SK-N-SH (cell line): ENCODE results near the gene PKNOX2. TPM values are rescaled to one million over a fixed set of nuclear protein-coding genes. Genes with fewer than 3 reads are reported as not detected.

Experiments used
- CTCF ChIA-PET: fragments of 300-600, 350-600 bp; formaldehyde crosslinking; extraction: SDS; loops from one replicate; lab custom pipeline; 2021; lab: Yijun Ruan, JAX
- POLR2A ChIA-PET: fragments of 350-600 bp; sonication (Branson Sonifier 250); formaldehyde crosslinking; extraction: SDS; loops from one replicate; lab custom pipeline; 2020; ENCODE audit warnings: antibody characterized with exemption, inconsistent platforms; lab: Yijun Ruan, JAX
- DNase-seq: peaks from one replicate; pipeline ENCODE4 v3.0.0; 2012
- H2AFZ ChIP-seq: fragments of 200-600 bp; sonication (generic); 2 replicates; pipeline ENCODE4 v1.8.1; 2016; ENCODE audit warnings: antibody characterized with exemption, mild to moderate bottlenecking, low read depth
- H3F3A ChIP-seq: fragments of 200-600 bp; sonication (generic); replicated peaks from 2 replicates; pipeline ENCODE3; 2016; ENCODE audit warnings: antibody characterized with exemption, mild to moderate bottlenecking; ENCODE audit not compliant: insufficient read depth
- H3K27ac ChIP-seq, 2 experiments: fragments of 200-500 bp in 1 of 2; fragments of 200-600 bp in 1 of 2; sonication (Bioruptor generic) in 1 of 2; sonication (generic), shearing (Covaris generic) in 1 of 2; 2 replicates each; pipeline versions ENCODE4 v1.5.1 to v1.6.1; 2014 to 2016; ENCODE audit warnings: low read depth in 2 of 2, inconsistent platforms in 1 of 2, low read length in 1 of 2, mild to moderate bottlenecking in 1 of 2, mixed read lengths in 1 of 2
- H3K27me3 ChIP-seq: fragments of 200-600 bp; sonication (generic), shearing (Covaris generic); 2 replicates; pipeline ENCODE4 v1.6.1; 2016; ENCODE audit warnings: mixed run types; ENCODE audit not compliant: insufficient read depth
- H3K36me3 ChIP-seq, 2 experiments: fragments of 200-500 bp in 1 of 2; fragments of 200-600 bp in 1 of 2; sonication (Bioruptor generic) in 1 of 2; sonication (generic) in 1 of 2; replicated peaks in 1 of 2; 2 replicates each; pipeline versions ENCODE3 to v1.5.1; 2014 to 2016; ENCODE audit warnings: low read length in 1 of 2, mild to moderate bottlenecking in 1 of 2; ENCODE audit not compliant: insufficient read depth in 2 of 2, control insufficient read depth in 1 of 2
- H3K4me1 ChIP-seq, 2 experiments: fragments of 200-500 bp in 1 of 2; fragments of 200-600 bp in 1 of 2; sonication (Bioruptor generic) in 1 of 2; sonication (generic), shearing (Covaris generic) in 1 of 2; 2 replicates each; pipeline versions ENCODE4 v1.5.1 to v1.6.1; 2014 to 2016; ENCODE audit warnings: low read depth in 1 of 2, low read length in 1 of 2, mixed run types in 1 of 2; ENCODE audit not compliant: insufficient read depth in 2 of 2, control insufficient read depth in 1 of 2
- H3K4me2 ChIP-seq: fragments of 200-600 bp; sonication (generic), shearing (Covaris generic); 2 replicates; pipeline ENCODE4 v1.6.1; 2017; ENCODE audit warnings: mixed run types
- H3K4me3 ChIP-seq, 2 experiments: fragments of 200-500 bp in 1 of 2; fragments of 200-600 bp in 1 of 2; sonication (Bioruptor generic) in 1 of 2; sonication (generic), shearing (Covaris generic) in 1 of 2; 2 replicates each; pipeline versions ENCODE4 v1.5.1 to v1.8.1; 2014 to 2016; ENCODE audit warnings: low read depth in 2 of 2, inconsistent platforms in 1 of 2, low read length in 1 of 2, mild to moderate bottlenecking in 1 of 2, mixed read lengths in 1 of 2, moderate library complexity in 1 of 2
- H3K79me2 ChIP-seq: fragments of 200-600 bp; sonication (generic); 2 replicates; pipeline ENCODE4 v1.8.1; 2017; ENCODE audit warnings: mild to moderate bottlenecking; ENCODE audit not compliant: insufficient read depth
- H3K9ac ChIP-seq: fragments of 200-600 bp; sonication (generic); 2 replicates; pipeline ENCODE4 v1.6.1; 2017; ENCODE audit warnings: mixed run types
- H3K9me2 ChIP-seq: fragments of 200-600 bp; sonication (generic); 2 replicates; pipeline ENCODE4 v1.6.1; 2017; ENCODE audit warnings: mixed run types
- H3K9me3 ChIP-seq: fragments of 200-600 bp; sonication (generic); 2 replicates; pipeline ENCODE4 v1.6.1; 2017; ENCODE audit warnings: mixed run types, mild to moderate bottlenecking, moderate library complexity
- H4K20me1 ChIP-seq: fragments of 200-600 bp; sonication (generic); 2 replicates; pipeline ENCODE4 v1.6.1; 2017; ENCODE audit warnings: mild to moderate bottlenecking, mixed run types; ENCODE audit not compliant: insufficient read depth
- EZH2phosphoT487 ChIP-seq: fragments of 200-600 bp; sonication (generic); IDR thresholded peaks from 2 replicates; pipeline ENCODE4 v1.6.1; 2017; ENCODE audit warnings: low read depth, mixed run types, mild to moderate bottlenecking, antibody characterized with exemption, moderate library complexity, borderline replicate concordance
- FOSL2 ChIP-seq: IDR thresholded peaks from 2 replicates; pipeline ENCODE4 v1.4.0; 2012; ENCODE audit warnings: low read depth, mild to moderate bottlenecking, moderate library complexity, borderline replicate concordance
- GABPA ChIP-seq: IDR thresholded peaks from 2 replicates; pipeline ENCODE4 v1.4.0; 2012; ENCODE audit warnings: low read depth, mild to moderate bottlenecking
- GATA2 ChIP-seq: sonication (generic); formaldehyde crosslinking; IDR thresholded peaks from 2 replicates; pipeline ENCODE4 v1.5.0; 2020; ENCODE audit warnings: mild to moderate bottlenecking, missing genetic modification reagents
- JUND ChIP-seq: IDR thresholded peaks from 2 replicates; pipeline ENCODE4 v1.4.0; 2012
- MEF2A ChIP-seq: IDR thresholded peaks from 2 replicates; pipeline ENCODE4 v1.4.0; 2012; ENCODE audit warnings: low read depth, borderline replicate concordance
- MXI1 ChIP-seq: IDR thresholded peaks from 2 replicates; pipeline ENCODE4 v1.6.1; 2012; ENCODE audit warnings: mild to moderate bottlenecking, low read depth, low read length, improper control_type of control experiment
- NFIC ChIP-seq: IDR thresholded peaks from 2 replicates; pipeline ENCODE4 v1.4.0; 2012; ENCODE audit warnings: borderline replicate concordance
- POLR2AphosphoS5 ChIP-seq: IDR thresholded peaks from 2 replicates; pipeline ENCODE4 v1.6.1; 2012; ENCODE audit warnings: low read depth, low read length
- RAD21 ChIP-seq: IDR thresholded peaks from 2 replicates; pipeline ENCODE4 v1.6.1; 2012; ENCODE audit warnings: mild to moderate bottlenecking, low read length
- RCOR1 ChIP-seq: fragments of 150-350 bp; IDR thresholded peaks from 2 replicates; pipeline ENCODE4 v1.6.1; 2017; ENCODE audit warnings: antibody characterized with exemption, low read length
- RXRA ChIP-seq: IDR thresholded peaks from 2 replicates; pipeline ENCODE4 v1.4.0; 2012; ENCODE audit warnings: low read depth, mild to moderate bottlenecking, borderline replicate concordance
- TCF12 ChIP-seq: IDR thresholded peaks from 2 replicates; pipeline ENCODE4 v1.4.0; 2012
- WGBS: methylation state at CpG from one replicate; pipeline ENCODE4 v1.1.6; 2017; ENCODE audit warnings: low lambda C conversion rate; 5-methylcytosine and 5-hydroxymethylcytosine counted together
- polyA plus RNA-seq, 3 experiments: library from polyadenylated mRNA; depleted of rRNA; stranded (reverse); fragments of >200 nt; gene quantifications; 2 replicates each; pipeline ENCODE4 v1.2.3, GENCODE V29; 2012
- TF ChIP-seq, protein P1 (sequence below): fragments of 200-600 bp; sonication (generic); IDR thresholded peaks from 2 replicates; pipeline ENCODE4 v1.6.1; 2017; ENCODE audit warnings: antibody characterized with exemption, mild to moderate bottlenecking, moderate library complexity
- TF ChIP-seq, protein P2 (sequence below): fragments of 150-350 bp; IDR thresholded peaks from 2 replicates; pipeline ENCODE4 v1.6.1; 2017; ENCODE audit warnings: antibody characterized with exemption, low read length, low read depth, borderline replicate concordance
- TF ChIP-seq, protein P3 (sequence below): IDR thresholded peaks from 2 replicates; pipeline ENCODE4; 2012
- TF ChIP-seq, protein P4 (sequence below): fragments of 150-350 bp; IDR thresholded peaks from 2 replicates; pipeline ENCODE4 v1.6.1; 2016; ENCODE audit warnings: mild to moderate bottlenecking, low read depth, low read length

The PKNOX2 gene
- polyA plus RNA-seq, 1 of the 3 experiments (the other 2 are of a cell fraction) = 0.02 TPM

GRCh38 chr11:125276619-125276976 lies 112.0 kb downstream of the PKNOX2 start:
- no peak overlapping the region for H3K27ac ChIP-seq
- no peaks in the 10 kb centered on the region for H3K36me3 ChIP-seq
- H3K27me3 ChIP-seq = peaks cover under 1% of the 10 kb centered on the region; the same call in 1 of the 2 replicates
- H3F3A ChIP-seq = no peaks in the 10 kb centered on the region
- H3K4me1 ChIP-seq = no peaks in the 10 kb centered on the region; a peak in 1 of 4 replicates
- H3K9me2 ChIP-seq = no peaks in the 10 kb centered on the region
- H3K4me2 ChIP-seq = no peak overlapping the region
- DNase-seq = no peak
- no peak for TF ChIP-seq MEF2A
- no peak for TF ChIP-seq GABPA
- TF ChIP-seq RXRA = no peak
- TF ChIP-seq, protein P1, sequence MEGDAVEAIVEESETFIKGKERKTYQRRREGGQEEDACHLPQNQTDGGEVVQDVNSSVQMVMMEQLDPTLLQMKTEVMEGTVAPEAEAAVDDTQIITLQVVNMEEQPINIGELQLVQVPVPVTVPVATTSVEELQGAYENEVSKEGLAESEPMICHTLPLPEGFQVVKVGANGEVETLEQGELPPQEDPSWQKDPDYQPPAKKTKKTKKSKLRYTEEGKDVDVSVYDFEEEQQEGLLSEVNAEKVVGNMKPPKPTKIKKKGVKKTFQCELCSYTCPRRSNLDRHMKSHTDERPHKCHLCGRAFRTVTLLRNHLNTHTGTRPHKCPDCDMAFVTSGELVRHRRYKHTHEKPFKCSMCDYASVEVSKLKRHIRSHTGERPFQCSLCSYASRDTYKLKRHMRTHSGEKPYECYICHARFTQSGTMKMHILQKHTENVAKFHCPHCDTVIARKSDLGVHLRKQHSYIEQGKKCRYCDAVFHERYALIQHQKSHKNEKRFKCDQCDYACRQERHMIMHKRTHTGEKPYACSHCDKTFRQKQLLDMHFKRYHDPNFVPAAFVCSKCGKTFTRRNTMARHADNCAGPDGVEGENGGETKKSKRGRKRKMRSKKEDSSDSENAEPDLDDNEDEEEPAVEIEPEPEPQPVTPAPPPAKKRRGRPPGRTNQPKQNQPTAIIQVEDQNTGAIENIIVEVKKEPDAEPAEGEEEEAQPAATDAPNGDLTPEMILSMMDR = no peak
- TF ChIP-seq POLR2AphosphoS5 = no peak
- TF ChIP-seq, protein P2, sequence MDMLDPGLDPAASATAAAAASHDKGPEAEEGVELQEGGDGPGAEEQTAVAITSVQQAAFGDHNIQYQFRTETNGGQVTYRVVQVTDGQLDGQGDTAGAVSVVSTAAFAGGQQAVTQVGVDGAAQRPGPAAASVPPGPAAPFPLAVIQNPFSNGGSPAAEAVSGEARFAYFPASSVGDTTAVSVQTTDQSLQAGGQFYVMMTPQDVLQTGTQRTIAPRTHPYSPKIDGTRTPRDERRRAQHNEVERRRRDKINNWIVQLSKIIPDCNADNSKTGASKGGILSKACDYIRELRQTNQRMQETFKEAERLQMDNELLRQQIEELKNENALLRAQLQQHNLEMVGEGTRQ = no peak
- no peak for TF ChIP-seq EZH2phosphoT487
- no peak for TF ChIP-seq TCF12
- no peak for TF ChIP-seq FOSL2
- no peak for TF ChIP-seq MXI1
- TF ChIP-seq GATA2 (CRISPR knock-in tag) = no peak
- no peak for TF ChIP-seq RAD21
- TF ChIP-seq JUND = no peak
- no peaks in the 10 kb centered on the region for H4K20me1 ChIP-seq
- H3K79me2 ChIP-seq = no peaks in the 10 kb centered on the region
- no peak overlapping the region for H2AFZ ChIP-seq
- H3K9ac ChIP-seq = no peak overlapping the region
- POLR2A ChIA-PET = no interaction called here
- no peak overlapping the region for H3K4me3 ChIP-seq
- CTCF ChIA-PET = interaction anchor here (0.6 to 1.2 kb wide), 2 partner anchors 9 to 13 kb away, joined by 3 to 4 read pairs; no protein-coding TSS in a partner anchor
- no peaks in the 10 kb centered on the region for H3K9me3 ChIP-seq

GRCh38 chr11:125279676-125280418 lies 115.3 kb downstream of the PKNOX2 start:
- H3K4me1 ChIP-seq = peaks cover 0 to 7% of the 10 kb centered on the region in 2 experiments; a peak in 1 of 4 replicates
- H3F3A ChIP-seq = no peaks in the 10 kb centered on the region
- peaks cover 5% of the 10 kb centered on the region for H3K27me3 ChIP-seq
- H3K79me2 ChIP-seq = no peaks in the 10 kb centered on the region
- H3K27ac ChIP-seq = no peak overlapping the region
- no peak overlapping the region for H3K9ac ChIP-seq
- no peaks in the 10 kb centered on the region for H3K36me3 ChIP-seq
- no peak overlapping the region for H2AFZ ChIP-seq
- CTCF ChIA-PET = interaction anchor here (1.3 to 1.6 kb wide), 3 partner anchors 66 to 189 kb away, joined by 3 to 5 read pairs (median 3); no protein-coding TSS in a partner anchor
- H3K4me3 ChIP-seq = no peak overlapping the region
- no peak overlapping the region for H3K4me2 ChIP-seq
- no peaks in the 10 kb centered on the region for H3K9me2 ChIP-seq
- no peaks in the 10 kb centered on the region for H3K9me3 ChIP-seq
- DNase-seq = no peak
- 62% methylated on average over 8 of the region's 8 CpGs for WGBS
- POLR2A ChIA-PET = no interaction called here
- no peaks in the 10 kb centered on the region for H4K20me1 ChIP-seq
- TF ChIP-seq TCF12 (no peak), NFIC (no peak), RCOR1 (no peak), RAD21 (no peak), RXRA (no peak)
- TF ChIP-seq, protein P3, sequence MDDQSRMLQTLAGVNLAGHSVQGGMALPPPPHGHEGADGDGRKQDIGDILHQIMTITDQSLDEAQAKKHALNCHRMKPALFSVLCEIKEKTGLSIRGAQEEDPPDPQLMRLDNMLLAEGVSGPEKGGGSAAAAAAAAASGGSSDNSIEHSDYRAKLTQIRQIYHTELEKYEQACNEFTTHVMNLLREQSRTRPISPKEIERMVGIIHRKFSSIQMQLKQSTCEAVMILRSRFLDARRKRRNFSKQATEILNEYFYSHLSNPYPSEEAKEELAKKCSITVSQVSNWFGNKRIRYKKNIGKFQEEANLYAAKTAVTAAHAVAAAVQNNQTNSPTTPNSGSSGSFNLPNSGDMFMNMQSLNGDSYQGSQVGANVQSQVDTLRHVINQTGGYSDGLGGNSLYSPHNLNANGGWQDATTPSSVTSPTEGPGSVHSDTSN = no peak
- TF ChIP-seq, protein P4, sequence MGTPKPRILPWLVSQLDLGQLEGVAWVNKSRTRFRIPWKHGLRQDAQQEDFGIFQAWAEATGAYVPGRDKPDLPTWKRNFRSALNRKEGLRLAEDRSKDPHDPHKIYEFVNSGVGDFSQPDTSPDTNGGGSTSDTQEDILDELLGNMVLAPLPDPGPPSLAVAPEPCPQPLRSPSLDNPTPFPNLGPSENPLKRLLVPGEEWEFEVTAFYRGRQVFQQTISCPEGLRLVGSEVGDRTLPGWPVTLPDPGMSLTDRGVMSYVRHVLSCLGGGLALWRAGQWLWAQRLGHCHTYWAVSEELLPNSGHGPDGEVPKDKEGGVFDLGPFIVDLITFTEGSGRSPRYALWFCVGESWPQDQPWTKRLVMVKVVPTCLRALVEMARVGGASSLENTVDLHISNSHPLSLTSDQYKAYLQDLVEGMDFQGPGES = no peak
- TF ChIP-seq, protein P1 = no peak
